ENCODE results near the gene TAF11L6.

DNA sequence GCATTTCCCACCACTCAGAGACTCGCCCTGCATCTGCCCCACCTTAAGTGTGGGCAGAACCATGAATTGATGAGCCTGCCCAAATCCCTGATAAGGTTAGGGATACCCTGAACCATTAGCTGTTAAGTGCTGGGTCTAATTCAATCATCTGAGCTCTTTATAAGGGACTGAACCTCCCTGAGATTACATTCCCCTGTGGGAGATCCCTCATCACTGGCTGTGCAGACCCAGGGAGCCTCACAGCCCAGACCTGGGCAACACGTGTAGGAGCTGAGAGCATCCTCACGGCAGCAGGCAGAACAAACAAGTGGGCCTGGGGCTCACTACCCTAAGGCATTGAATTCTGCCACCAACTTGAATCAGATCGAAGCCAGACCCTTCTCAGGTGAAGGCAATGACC is 31.0 kb upstream of the TAF11L6 start:
- TF ChIP-seq, protein P1, sequence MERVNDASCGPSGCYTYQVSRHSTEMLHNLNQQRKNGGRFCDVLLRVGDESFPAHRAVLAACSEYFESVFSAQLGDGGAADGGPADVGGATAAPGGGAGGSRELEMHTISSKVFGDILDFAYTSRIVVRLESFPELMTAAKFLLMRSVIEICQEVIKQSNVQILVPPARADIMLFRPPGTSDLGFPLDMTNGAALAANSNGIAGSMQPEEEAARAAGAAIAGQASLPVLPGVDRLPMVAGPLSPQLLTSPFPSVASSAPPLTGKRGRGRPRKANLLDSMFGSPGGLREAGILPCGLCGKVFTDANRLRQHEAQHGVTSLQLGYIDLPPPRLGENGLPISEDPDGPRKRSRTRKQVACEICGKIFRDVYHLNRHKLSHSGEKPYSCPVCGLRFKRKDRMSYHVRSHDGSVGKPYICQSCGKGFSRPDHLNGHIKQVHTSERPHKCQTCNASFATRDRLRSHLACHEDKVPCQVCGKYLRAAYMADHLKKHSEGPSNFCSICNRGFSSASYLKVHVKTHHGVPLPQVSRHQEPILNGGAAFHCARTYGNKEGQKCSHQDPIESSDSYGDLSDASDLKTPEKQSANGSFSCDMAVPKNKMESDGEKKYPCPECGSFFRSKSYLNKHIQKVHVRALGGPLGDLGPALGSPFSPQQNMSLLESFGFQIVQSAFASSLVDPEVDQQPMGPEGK (CRISPR knock-in tag; IDR thresholded peaks at IDR 0.05; ENCODE audit: borderline replicate concordance): no peak
- no peak for TF ChIP-seq ESRRG (CRISPR knock-in tag; IDR thresholded peaks at IDR 0.05)
- no peak for TF ChIP-seq POU6F1 (CRISPR knock-in tag; IDR thresholded peaks at IDR 0.05; ENCODE audit: borderline replicate concordance, low read depth)
- TF ChIP-seq ZC3H10 (CRISPR knock-in tag; IDR thresholded peaks at IDR 0.05): no peak
- TF ChIP-seq ZFP30 (CRISPR knock-in tag; IDR thresholded peaks at IDR 0.05): no peak
